Pancreas (tissue), 10 donors: ENCODE results near the gene NHLRC2. TPM values are rescaled to one million over a fixed set of nuclear protein-coding genes. Genes with fewer than 3 reads are reported as not detected.

Source experiments
- ATAC-seq, 4 donors: fragments of 200-7000 bp; cut with Tn5 transposase; one replicate each; pipeline versions ENCODE4 v1.8.0 to v1.9.1; 2020; ENCODE audit warnings: mild to moderate bottlenecking in 4 of 4, moderate library complexity in 4 of 4
- DNase-seq, 6 donors: peaks; one replicate each; pipeline ENCODE4 v3.0.0-alpha.2; 2020
- FAIRE-seq: peaks from 2 replicates; lab custom pipeline; 2012; peaks lifted over from hg19 to GRCh38; lab: Jason Lieb, UNC
- H3K27ac ChIP-seq, 4 donors: fragments of 200-600 bp; sonication (generic); 1 replicate in 3 of 4; 2 replicates in 1 of 4; pipeline versions ENCODE4 v1.5.0 to v1.8.0; 2020
- H3K27me3 ChIP-seq, 4 donors: fragments of 200-600 bp; one replicate each; pipeline ENCODE4 v1.8.0; 2021
- H3K36me3 ChIP-seq, 3 donors: fragments of 200-600 bp; sonication (generic) in 1 of 3; one replicate each; pipeline versions ENCODE4 v1.5.0 to v1.8.0; 2020 to 2021
- H3K4me1 ChIP-seq, 3 donors: fragments of 200-600 bp; one replicate each; pipeline ENCODE4 v1.8.0; 2021
- H3K4me3 ChIP-seq, 4 donors: fragments of 200-600 bp; sonication (generic) in 2 of 4; one replicate each; pipeline versions ENCODE4 v1.5.0 to v1.8.0; 2020 to 2021
- H3K9me3 ChIP-seq, 4 donors: fragments of 200-600 bp; one replicate each; pipeline ENCODE4 v1.8.0; 2021
- WGBS, 2 donors: extraction: QIAGEN DNeasy Blood & Tissue Kit; methylation state at CpG; one replicate each; pipeline ENCODE4 v1.1.7; 2013; 5-methylcytosine and 5-hydroxymethylcytosine counted together
- intact Hi-C, 3 donors: fragments of 100-400 bp; cut with DNase I; formaldehyde crosslinking; loops; one replicate each; pipeline versions ENCODE4 v1.11.1 to v1.14.2; 2022
- polyA plus RNA-seq, 2 donors: library from polyadenylated mRNA; stranded (reverse); fragments of 200-250 nt; gene quantifications; one replicate each; pipeline ENCODE4 v1.2.3, GENCODE V29; 2013
- total RNA-seq, 6 donors: library from RNA; stranded (reverse); fragmentation: NEBNext Ultra II Directional in 4 of 6; extraction: Animal tissue kit (Norgen Biotek cat#: 25700) in 4 of 6; gene quantifications; one replicate each; pipeline versions ENCODE4 v1.2.1 to v1.2.4, GENCODE V29; 2021 to 2023
- TF ChIP-seq, protein P1 (sequence below), 4 donors: fragments of 200-600 bp; sonication (generic) in 3 of 4; IDR thresholded peaks; one replicate each; pipeline versions ENCODE4 v1.5.0 to v1.8.0; 2021; ENCODE audit warnings: antibody characterized with exemption in 4 of 4
- donor health status: healthy with polysubstance abuse.
- donor health status: DM: no; HTN: no; CAD: no; lungs with moderate emphysema.
- donor health status: DM: no; HTN: no; CAD: no.
- donor health status: control.
- donor health status: control.
- donor health status: Bipolar disorder and iron deficiency.
- donor health status: DM: yes; HTN: yes; CAD: no.
- donor health status: DM: no; HTN: no; CAD: no.
- donor health status: DM: no; HTN: no; CAD: no.
- donor health status: DM: yes; HTN: yes; CAD: no.

Gene NHLRC2
- total and polyA plus RNA-seq, 8 donors = 4.3 to 24.0 (median 17.4) TPM

DNA sequence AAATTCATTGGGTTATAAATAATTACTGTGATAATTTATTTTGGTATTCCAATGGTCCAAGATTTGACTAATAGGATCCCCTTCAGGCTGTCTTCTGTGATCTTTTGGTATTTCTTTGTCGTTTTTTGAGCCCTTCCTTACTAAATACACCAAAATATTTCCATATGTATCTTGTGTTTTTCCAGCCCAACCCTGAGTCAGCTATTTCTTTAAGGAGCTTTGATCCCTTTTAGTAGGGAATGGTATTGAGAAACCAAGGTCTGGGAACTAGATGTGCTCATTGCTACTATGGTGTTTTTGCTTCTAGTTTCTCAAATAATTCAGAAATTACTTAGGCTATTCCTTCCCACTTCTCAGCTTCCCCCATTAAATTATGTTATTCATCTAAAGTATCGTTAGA is 15.3 kb downstream of the NHLRC2 start:
- Histone ChIP-seq H3K9me3 (peaks cover 0 to 4% (median 0%) of the 10 kb centered on the region in 4 donors), H3K27ac (no peak overlapping the region), H3K4me1 (peaks cover 10 to 17% (median 14%) of the 10 kb centered on the region in 3 donors), H3K27me3 (no peaks in the 10 kb centered on the region), H3K4me3 (no peak overlapping the region), H3K36me3 (no peaks in the 10 kb centered on the region)
- FAIRE-seq = no peak
- intact Hi-C loops = no loop called here
- ATAC-seq = no peak
- 89 to 97% methylated on average over 2 of the region's 2 CpGs for WGBS, 2 donors
- DNase-seq = no peak
- TF ChIP-seq, protein P1, sequence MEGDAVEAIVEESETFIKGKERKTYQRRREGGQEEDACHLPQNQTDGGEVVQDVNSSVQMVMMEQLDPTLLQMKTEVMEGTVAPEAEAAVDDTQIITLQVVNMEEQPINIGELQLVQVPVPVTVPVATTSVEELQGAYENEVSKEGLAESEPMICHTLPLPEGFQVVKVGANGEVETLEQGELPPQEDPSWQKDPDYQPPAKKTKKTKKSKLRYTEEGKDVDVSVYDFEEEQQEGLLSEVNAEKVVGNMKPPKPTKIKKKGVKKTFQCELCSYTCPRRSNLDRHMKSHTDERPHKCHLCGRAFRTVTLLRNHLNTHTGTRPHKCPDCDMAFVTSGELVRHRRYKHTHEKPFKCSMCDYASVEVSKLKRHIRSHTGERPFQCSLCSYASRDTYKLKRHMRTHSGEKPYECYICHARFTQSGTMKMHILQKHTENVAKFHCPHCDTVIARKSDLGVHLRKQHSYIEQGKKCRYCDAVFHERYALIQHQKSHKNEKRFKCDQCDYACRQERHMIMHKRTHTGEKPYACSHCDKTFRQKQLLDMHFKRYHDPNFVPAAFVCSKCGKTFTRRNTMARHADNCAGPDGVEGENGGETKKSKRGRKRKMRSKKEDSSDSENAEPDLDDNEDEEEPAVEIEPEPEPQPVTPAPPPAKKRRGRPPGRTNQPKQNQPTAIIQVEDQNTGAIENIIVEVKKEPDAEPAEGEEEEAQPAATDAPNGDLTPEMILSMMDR (IDR thresholded peaks at IDR 0.05) = no peak

DNA sequence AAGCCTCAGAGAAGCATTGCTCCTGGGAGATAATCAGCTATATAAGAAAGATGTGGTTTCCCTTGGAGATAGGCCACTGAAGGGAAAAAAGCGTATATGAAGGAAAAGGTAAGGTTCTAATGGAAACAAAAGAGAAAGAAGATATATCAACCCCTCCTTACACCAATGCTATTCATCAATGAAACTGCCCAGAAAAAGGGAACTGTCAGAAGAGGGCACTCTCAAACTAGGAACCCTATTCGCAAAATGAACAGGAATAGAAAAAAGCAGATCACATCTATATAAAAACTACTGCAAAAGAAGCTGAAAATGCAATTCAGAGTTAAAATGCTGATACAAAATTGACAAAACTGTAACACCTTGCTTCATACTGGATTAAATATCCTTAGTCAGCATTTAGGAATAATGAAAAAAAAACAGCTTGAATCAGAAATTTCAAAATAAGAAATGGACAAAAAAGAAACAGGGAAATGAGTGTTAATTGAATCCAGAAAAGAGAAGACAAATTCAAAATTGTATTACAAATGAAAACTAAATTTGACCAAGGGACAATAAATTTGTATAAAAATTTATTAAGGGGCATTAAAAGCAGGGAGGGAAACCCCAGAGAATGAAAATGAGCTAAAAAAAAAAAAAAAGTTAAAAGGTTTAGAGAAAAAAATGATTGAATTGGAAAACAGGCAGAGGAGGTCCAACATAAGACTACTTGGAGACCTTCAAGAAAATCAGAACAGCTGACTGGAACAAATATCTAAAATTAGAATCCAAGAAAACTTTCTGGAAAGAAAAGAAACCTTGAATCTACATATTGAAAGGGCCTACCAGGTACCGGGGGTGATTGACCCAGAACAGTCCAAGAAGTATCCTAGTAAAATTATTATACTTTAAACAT is 17.9 kb downstream of the NHLRC2 start:
- H3K9me3 ChIP-seq = peaks cover 0 to 4% (median 0%) of the 10 kb centered on the region in 4 donors
- H3K27ac ChIP-seq = no peak overlapping the region
- intact Hi-C loops = no loop called here
- H3K36me3 ChIP-seq = no peaks in the 10 kb centered on the region
- peaks cover 9 to 20% (median 17%) of the 10 kb centered on the region in 3 donors for H3K4me1 ChIP-seq
- ATAC-seq (no peak), FAIRE-seq (no peak), DNase-seq (no peak)
- no peaks in the 10 kb centered on the region for H3K27me3 ChIP-seq
- TF ChIP-seq, protein P1 (IDR thresholded peaks at IDR 0.05) = no peak
- H3K4me3 ChIP-seq = no peak overlapping the region
- 94 to 95% methylated on average over 3 of the region's 3 CpGs for WGBS, 2 donors

DNA sequence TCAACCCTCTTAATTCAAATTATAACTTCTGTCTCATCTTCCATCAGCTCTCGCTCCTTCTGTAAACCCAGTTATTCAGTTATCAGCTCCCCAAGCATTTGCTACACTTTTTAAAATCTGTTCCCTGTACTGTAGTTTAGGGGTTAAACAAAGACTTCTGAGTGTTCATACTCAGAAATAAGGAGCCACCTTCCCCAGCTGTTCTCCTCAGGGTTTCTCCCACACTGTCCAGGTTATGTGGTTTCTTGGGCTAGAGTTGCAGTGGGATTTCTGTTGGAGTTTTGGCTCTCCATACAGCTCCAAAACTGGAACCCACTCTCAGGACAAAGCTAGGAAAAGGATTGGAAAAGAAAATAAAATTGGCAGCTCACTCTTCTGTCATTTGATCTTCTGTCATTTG is 20.8 kb downstream of the NHLRC2 start:
- WGBS, 2 donors = 25 to 31% methylated on average over 1 of the region's 1 CpG
- H3K36me3 ChIP-seq = no peaks in the 10 kb centered on the region
- H3K4me1 ChIP-seq = peaks cover 9 to 20% (median 17%) of the 10 kb centered on the region in 3 donors
- no peak for FAIRE-seq
- H3K9me3 ChIP-seq = peaks cover 0 to 4% (median 0%) of the 10 kb centered on the region in 4 donors
- peak; percentile 76 to 90 (median 80) for ATAC-seq
- no peaks in the 10 kb centered on the region for H3K27me3 ChIP-seq
- no peak overlapping the region for H3K4me3 ChIP-seq
- intact Hi-C loops = no loop called here
- DNase-seq = no peak
- TF ChIP-seq, protein P1 (IDR thresholded peaks at IDR 0.05) = no peak
- H3K27ac ChIP-seq = peak overlapping the region in 3 of 4 donors; percentile 46 to 57 (median 56)

DNA sequence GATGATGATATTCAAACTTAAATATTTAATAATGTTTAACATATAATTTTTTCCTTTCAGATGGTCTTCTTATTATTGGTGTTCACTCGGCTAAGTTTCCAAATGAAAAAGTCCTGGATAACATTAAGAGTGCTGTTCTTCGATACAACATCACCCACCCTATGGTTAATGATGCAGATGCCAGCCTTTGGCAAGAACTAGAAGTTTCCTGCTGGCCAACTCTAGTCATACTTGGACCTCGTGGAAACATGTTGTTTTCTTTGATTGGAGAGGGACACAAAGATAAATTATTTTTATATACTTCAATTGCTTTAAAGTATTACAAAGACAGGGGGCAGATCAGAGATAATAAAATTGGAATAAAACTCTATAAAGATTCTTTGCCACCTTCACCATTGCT is 22.0 kb downstream of the NHLRC2 start:
- intact Hi-C loops = no loop called here
- FAIRE-seq (no peak), DNase-seq (no peak), ATAC-seq (no peak)
- no peak overlapping the region for H3K4me3 ChIP-seq
- no peaks in the 10 kb centered on the region for H3K27me3 ChIP-seq
- H3K9me3 ChIP-seq = peaks cover 0 to 4% (median 0%) of the 10 kb centered on the region in 4 donors
- H3K36me3 ChIP-seq = no peaks in the 10 kb centered on the region
- 63 to 66% methylated on average over 3 of the region's 3 CpGs for WGBS, 2 donors
- peaks cover 9 to 20% (median 17%) of the 10 kb centered on the region in 3 donors for H3K4me1 ChIP-seq
- H3K27ac ChIP-seq = no peak overlapping the region
- TF ChIP-seq, protein P1 (IDR thresholded peaks at IDR 0.05) = no peak

DNA sequence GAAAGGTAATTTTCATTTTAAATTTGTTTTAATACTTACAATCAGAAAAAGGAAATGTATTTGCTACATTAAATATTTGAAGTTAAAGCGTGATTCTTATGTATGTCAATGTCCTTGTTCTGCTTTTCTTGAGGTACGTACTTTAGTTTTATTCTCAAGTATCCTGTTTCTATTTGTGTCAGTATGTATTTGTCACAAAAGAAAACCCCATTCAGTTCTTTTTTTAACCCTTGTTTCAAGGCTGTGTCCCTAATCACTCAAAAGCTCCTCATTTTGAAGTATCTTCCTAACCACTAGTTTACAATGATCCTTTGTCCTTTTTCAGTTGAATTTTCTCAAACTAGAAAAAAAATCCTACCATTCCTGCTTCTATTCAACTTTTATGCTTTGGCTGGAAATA is 25.2 kb downstream of the NHLRC2 start:
- Histone ChIP-seq H3K27ac (no peak overlapping the region), H3K4me1 (peaks cover 9 to 18% (median 14%) of the 10 kb centered on the region in 3 donors), H3K9me3 (no peaks in the 10 kb centered on the region), H3K4me3 (no peak overlapping the region), H3K27me3 (no peaks in the 10 kb centered on the region), H3K36me3 (no peaks in the 10 kb centered on the region)
- ATAC-seq (no peak), DNase-seq (no peak), FAIRE-seq (peak; percentile 73)
- TF ChIP-seq, protein P1 (IDR thresholded peaks at IDR 0.05) = no peak
- WGBS, 2 donors = 92 to 95% methylated on average over 2 of the region's 2 CpGs
- intact Hi-C loops = no loop called here
